GM23338 (cell line): ENCODE results near the gene CPA3. TPM values are rescaled to one million over a fixed set of nuclear protein-coding genes. Genes with fewer than 3 reads are reported as not detected.
A peak's percentile ranks its signal among the peaks of the same experiment; 100 is the strongest.

Experiments
- ATAC-seq: fragments of 200-7000 bp; cut with Tn5 transposase; 3 replicates; pipeline ENCODE4 v1.9.1; 2020
- DNase-seq: peaks from one replicate; pipeline ENCODE4 v3.0.0-alpha.2; 2015; ENCODE audit warnings: low spot score
- H2AFZ ChIP-seq: fragments of 200-600 bp; sonication (generic); 2 replicates; pipeline ENCODE4 v1.8.0; 2016; ENCODE audit warnings: antibody characterized with exemption, mild to moderate bottlenecking, moderate library complexity
- H3F3A ChIP-seq: fragments of 200-600 bp; sonication (generic); replicated peaks from 2 replicates; pipeline ENCODE4 v1.8.0; 2017; ENCODE audit warnings: antibody characterized with exemption, mixed run types, low read depth
- H3K27ac ChIP-seq: fragments of 200-600 bp; sonication (generic); 2 replicates; pipeline ENCODE4 v1.6.1; 2016; ENCODE audit warnings: low read depth
- H3K27me3 ChIP-seq: fragments of 200-600 bp; sonication (generic); 2 replicates; pipeline ENCODE4 v1.8.0; 2016; ENCODE audit warnings: mild to moderate bottlenecking, mixed run types, moderate library complexity; ENCODE audit not compliant: insufficient read depth
- H3K36me3 ChIP-seq: fragments of 200-600 bp; sonication (generic); 2 replicates; pipeline ENCODE4 v1.8.0; 2016; ENCODE audit warnings: mild to moderate bottlenecking; ENCODE audit not compliant: insufficient read depth
- H3K4me1 ChIP-seq: fragments of 200-600 bp; sonication (generic); 2 replicates; pipeline ENCODE4 v1.8.0; 2016; ENCODE audit warnings: mild to moderate bottlenecking, moderate library complexity; ENCODE audit not compliant: insufficient read depth
- H3K4me2 ChIP-seq: fragments of 200-600 bp; sonication (generic); 2 replicates; pipeline ENCODE4 v1.7.1; 2017; ENCODE audit warnings: mixed run types
- H3K4me3 ChIP-seq: fragments of 200-600 bp; sonication (generic); 2 replicates; pipeline ENCODE4 v1.6.1; 2016; ENCODE audit warnings: mixed run types
- H3K79me2 ChIP-seq: fragments of 200-600 bp; sonication (generic); replicated peaks from 2 replicates; pipeline ENCODE4 v1.8.0; 2017; ENCODE audit warnings: mild to moderate bottlenecking; ENCODE audit not compliant: insufficient read depth
- H3K9me2 ChIP-seq: fragments of 200-600 bp; sonication (generic); 2 replicates; pipeline ENCODE4 v1.8.0; 2017; ENCODE audit not compliant: insufficient read depth
- H4K20me1 ChIP-seq: fragments of 200-600 bp; sonication (generic); replicated peaks from 2 replicates; pipeline ENCODE4 v1.8.0; 2017; ENCODE audit warnings: mild to moderate bottlenecking; ENCODE audit not compliant: insufficient read depth
- H3K27ac Mint-ChIP-seq: 2 replicates; pipeline ENCODE4 v1.8.0; 2020; ENCODE audit warnings: inconsistent platforms, mild to moderate bottlenecking, moderate library complexity, mixed read lengths
- H3K27me3 Mint-ChIP-seq: 3 replicates; pipeline ENCODE4 v1.8.0; 2022; ENCODE audit warnings: low read depth, mild to moderate bottlenecking, moderate library complexity, mixed read lengths, inconsistent platforms; ENCODE audit not compliant: insufficient read depth, poor library complexity
- H3K36me3 Mint-ChIP-seq: 3 replicates; pipeline ENCODE4 v1.8.0; 2021; ENCODE audit warnings: low read depth, mild to moderate bottlenecking, inconsistent platforms, moderate library complexity, mixed read lengths
- H3K4me1 Mint-ChIP-seq: 3 replicates; pipeline ENCODE4 v1.8.0; 2020; ENCODE audit warnings: mild to moderate bottlenecking, inconsistent platforms, mixed read lengths
- H3K4me3 Mint-ChIP-seq: 3 replicates; pipeline ENCODE4 v1.8.0; 2021; ENCODE audit warnings: moderate library complexity, mild to moderate bottlenecking, inconsistent platforms, mixed read lengths
- H3K9me3 Mint-ChIP-seq: 3 replicates; pipeline ENCODE4 v1.8.0; 2020; ENCODE audit warnings: moderate library complexity, mild to moderate bottlenecking, inconsistent platforms, mixed read lengths
- CREB1 ChIP-seq: fragments of 250-450 bp; sonication (Bioruptor Pico); IDR thresholded peaks from 2 replicates; pipeline ENCODE4 v1.5.0; 2020; ENCODE audit warnings: low read depth, mild to moderate bottlenecking, moderate library complexity
- EZH2phosphoT487 ChIP-seq: fragments of 200-600 bp; sonication (generic); IDR thresholded peaks from one replicate; pipeline ENCODE4 v1.8.1; 2018; ENCODE audit warnings: antibody characterized with exemption; ENCODE audit not compliant: unreplicated experiment
- JUNB ChIP-seq: IDR thresholded peaks from one replicate; pipeline ENCODE4 v1.6.1; 2016; ENCODE audit warnings: antibody characterized with exemption; ENCODE audit not compliant: unreplicated experiment
- NANOG ChIP-seq: IDR thresholded peaks from 2 replicates; pipeline ENCODE4 v1.6.1; 2016; ENCODE audit warnings: antibody characterized with exemption, borderline replicate concordance
- POLR2AphosphoS5 ChIP-seq: IDR thresholded peaks from 2 replicates; pipeline ENCODE4 v1.6.1; 2016; ENCODE audit warnings: antibody characterized with exemption, low read depth
- STAT1 ChIP-seq: IDR thresholded peaks from one replicate; pipeline ENCODE4 v1.6.1; 2016; ENCODE audit warnings: antibody characterized with exemption; ENCODE audit not compliant: unreplicated experiment
- ZNF114 ChIP-seq: fragments of 250-450 bp; sonication (Bioruptor Pico); IDR thresholded peaks from 2 replicates; pipeline ENCODE4 v1.5.0; 2020; ENCODE audit warnings: mild to moderate bottlenecking, moderate library complexity
- polyA plus RNA-seq: library from polyadenylated mRNA; unstranded; fragments of >200 nt; fragmentation: Nextera tagmentation; extraction: Ambion mirVana; gene quantifications from 2 replicates; pipeline ENCODE4 v1.2.1, GENCODE V29; 2016
- total RNA-seq: library from RNA; depleted of rRNA; stranded (reverse); fragments of >200 nt; shearing (Covaris generic); gene quantifications from 2 replicates; pipeline ENCODE4 v1.2.3, GENCODE V29; 2014
- TF ChIP-seq, protein P1 (sequence below): fragments of 250-450 bp; sonication (Bioruptor Pico); IDR thresholded peaks from 2 replicates; pipeline ENCODE4 v1.5.0; 2020; ENCODE audit warnings: mild to moderate bottlenecking, moderate library complexity

Gene CPA3
- total and polyA plus RNA-seq, 2 experiments from 2014 or later, result not detected

DNA sequence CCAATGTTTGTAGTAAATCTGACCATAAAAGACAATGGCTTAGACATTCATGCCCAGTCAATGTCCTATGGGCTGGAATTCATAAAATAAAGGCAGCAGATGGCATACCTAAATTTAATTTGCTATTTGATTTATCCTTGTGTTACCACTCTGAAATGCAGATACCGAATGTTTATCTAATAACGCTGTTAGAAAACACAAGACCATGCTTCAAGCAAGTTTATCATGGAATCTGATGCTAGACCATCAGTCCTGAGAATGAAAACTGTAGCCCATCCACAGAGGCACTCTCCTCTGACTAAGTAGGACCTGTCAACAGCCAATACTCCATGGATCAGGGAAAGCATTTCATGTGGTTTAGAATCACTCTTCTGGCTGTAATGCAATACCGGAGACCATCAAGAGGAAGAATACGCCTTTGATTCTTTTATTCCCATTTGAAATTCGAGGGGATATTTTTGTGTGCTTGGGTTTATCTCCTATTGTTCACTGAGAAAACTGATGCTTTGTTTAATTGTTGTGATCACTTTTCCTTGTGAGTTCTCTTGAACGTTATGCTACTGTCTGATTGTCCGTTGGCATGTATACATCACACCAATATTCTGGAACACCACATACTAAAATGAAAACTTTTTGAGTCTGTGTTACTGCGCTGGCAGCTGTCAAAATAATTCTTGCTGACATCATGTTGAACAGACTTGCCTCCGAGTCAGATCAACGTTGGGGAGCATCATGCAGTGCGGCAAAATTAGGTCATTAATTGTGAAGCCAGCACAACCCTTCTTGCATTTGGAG lies 49.6 kb upstream of the CPA3 start:
- no peaks in the 10 kb centered on the region for H3K27me3 ChIP-seq
- Mint-ChIP-seq H3K9me3 (peaks cover 3% of the 10 kb centered on the region; the same call in 2 of the 3 replicates), H3K4me1 (peaks cover 9% of the 10 kb centered on the region), H3K27me3 (peaks cover 5% of the 10 kb centered on the region), H3K27ac (no peak overlapping the region), H3K4me3 (no peak overlapping the region), H3K36me3 (no peaks in the 10 kb centered on the region)
- H3K27ac ChIP-seq, result no peak overlapping the region
- no peaks in the 10 kb centered on the region for H3K79me2 ChIP-seq
- H2AFZ ChIP-seq, result peak overlapping the region; percentile 66; the same call in 1 of the 2 replicates
- H3K36me3 ChIP-seq, result no peaks in the 10 kb centered on the region
- no peaks in the 10 kb centered on the region for H3F3A ChIP-seq
- TF ChIP-seq CREB1 (CRISPR knock-in tag) (no peak), POLR2AphosphoS5 (no peak), ZNF114 (CRISPR knock-in tag) (no peak), STAT1 (no peak)
- TF ChIP-seq, protein P1, sequence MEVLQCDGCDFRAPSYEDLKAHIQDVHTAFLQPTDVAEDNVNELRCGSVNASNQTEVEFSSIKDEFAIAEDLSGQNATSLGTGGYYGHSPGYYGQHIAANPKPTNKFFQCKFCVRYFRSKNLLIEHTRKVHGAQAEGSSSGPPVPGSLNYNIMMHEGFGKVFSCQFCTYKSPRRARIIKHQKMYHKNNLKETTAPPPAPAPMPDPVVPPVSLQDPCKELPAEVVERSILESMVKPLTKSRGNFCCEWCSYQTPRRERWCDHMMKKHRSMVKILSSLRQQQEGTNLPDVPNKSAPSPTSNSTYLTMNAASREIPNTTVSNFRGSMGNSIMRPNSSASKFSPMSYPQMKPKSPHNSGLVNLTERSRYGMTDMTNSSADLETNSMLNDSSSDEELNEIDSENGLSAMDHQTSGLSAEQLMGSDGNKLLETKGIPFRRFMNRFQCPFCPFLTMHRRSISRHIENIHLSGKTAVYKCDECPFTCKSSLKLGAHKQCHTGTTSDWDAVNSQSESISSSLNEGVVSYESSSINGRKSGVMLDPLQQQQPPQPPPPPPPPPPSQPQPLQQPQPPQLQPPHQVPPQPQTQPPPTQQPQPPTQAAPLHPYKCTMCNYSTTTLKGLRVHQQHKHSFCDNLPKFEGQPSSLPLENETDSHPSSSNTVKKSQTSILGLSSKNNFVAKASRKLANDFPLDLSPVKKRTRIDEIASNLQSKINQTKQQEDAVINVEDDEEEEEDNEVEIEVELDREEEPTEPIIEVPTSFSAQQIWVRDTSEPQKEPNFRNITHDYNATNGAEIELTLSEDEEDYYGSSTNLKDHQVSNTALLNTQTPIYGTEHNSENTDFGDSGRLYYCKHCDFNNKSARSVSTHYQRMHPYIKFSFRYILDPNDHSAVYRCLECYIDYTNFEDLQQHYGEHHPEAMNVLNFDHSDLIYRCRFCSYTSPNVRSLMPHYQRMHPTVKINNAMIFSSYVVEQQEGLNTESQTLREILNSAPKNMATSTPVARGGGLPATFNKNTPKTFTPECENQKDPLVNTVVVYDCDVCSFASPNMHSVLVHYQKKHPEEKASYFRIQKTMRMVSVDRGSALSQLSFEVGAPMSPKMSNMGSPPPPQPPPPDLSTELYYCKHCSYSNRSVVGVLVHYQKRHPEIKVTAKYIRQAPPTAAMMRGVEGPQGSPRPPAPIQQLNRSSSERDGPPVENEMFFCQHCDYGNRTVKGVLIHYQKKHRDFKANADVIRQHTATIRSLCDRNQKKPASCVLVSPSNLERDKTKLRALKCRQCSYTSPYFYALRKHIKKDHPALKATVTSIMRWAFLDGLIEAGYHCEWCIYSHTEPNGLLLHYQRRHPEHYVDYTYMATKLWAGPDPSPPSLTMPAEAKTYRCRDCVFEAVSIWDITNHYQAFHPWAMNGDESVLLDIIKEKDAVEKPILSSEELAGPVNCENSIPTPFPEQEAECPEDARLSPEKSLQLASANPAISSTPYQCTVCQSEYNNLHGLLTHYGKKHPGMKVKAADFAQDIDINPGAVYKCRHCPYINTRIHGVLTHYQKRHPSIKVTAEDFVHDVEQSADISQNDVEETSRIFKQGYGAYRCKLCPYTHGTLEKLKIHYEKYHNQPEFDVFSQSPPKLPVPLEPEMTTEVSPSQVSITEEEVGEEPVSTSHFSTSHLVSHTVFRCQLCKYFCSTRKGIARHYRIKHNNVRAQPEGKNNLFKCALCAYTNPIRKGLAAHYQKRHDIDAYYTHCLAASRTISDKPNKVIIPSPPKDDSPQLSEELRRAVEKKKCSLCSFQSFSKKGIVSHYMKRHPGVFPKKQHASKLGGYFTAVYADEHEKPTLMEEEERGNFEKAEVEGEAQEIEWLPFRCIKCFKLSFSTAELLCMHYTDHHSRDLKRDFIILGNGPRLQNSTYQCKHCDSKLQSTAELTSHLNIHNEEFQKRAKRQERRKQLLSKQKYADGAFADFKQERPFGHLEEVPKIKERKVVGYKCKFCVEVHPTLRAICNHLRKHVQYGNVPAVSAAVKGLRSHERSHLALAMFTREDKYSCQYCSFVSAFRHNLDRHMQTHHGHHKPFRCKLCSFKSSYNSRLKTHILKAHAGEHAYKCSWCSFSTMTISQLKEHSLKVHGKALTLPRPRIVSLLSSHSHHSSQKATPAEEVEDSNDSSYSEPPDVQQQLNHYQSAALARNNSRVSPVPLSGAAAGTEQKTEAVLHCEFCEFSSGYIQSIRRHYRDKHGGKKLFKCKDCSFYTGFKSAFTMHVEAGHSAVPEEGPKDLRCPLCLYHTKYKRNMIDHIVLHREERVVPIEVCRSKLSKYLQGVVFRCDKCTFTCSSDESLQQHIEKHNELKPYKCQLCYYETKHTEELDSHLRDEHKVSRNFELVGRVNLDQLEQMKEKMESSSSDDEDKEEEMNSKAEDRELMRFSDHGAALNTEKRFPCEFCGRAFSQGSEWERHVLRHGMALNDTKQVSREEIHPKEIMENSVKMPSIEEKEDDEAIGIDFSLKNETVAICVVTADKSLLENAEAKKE, result no peak
- no peaks in the 10 kb centered on the region for H3K9me2 ChIP-seq
- no peak overlapping the region for H3K4me3 ChIP-seq
- no peaks in the 10 kb centered on the region for H4K20me1 ChIP-seq
- DNase-seq, result no peak
- H3K4me1 ChIP-seq, result peaks cover 9% of the 10 kb centered on the region
- no peak for ATAC-seq
- no peak overlapping the region for H3K4me2 ChIP-seq

DNA sequence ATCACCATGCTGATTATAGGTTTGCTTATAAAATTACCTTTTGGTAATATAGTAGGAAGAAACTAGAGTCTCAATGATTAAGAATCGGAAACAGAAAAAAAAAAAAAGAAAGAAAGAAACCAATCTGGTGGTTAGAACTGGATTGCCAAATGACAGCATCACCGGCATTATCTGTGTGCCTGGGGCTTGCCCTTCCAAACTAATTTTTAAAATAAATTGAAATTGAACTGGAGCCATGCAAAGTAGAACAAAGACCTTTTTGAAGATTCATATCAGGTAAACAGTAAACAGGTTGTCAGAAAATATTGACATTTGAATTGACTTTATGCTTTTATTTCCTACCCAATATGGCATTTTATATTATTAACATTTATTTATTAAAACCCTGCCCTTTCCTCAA lies 48.7 kb upstream of the CPA3 start:
- ATAC-seq (no peak), DNase-seq (no peak)
- no peaks in the 10 kb centered on the region for H3K9me2 ChIP-seq
- H3K9me3 Mint-ChIP-seq, result no peaks in the 10 kb centered on the region; the same call in 2 of the 3 replicates
- peaks cover 3% of the 10 kb centered on the region for H3K27me3 Mint-ChIP-seq
- H3K36me3 ChIP-seq, result no peaks in the 10 kb centered on the region
- no peaks in the 10 kb centered on the region for H4K20me1 ChIP-seq
- H3K4me1 Mint-ChIP-seq, result peaks cover 17% of the 10 kb centered on the region
- TF ChIP-seq EZH2phosphoT487 (no peak), NANOG (no peak), POLR2AphosphoS5 (no peak), JUNB (no peak)
- H3K4me3 Mint-ChIP-seq, result no peak overlapping the region
- H3K4me3 ChIP-seq, result no peak overlapping the region
- no peaks in the 10 kb centered on the region for H3K27me3 ChIP-seq
- H3F3A ChIP-seq, result no peaks in the 10 kb centered on the region
- H3K4me2 ChIP-seq, result no peak overlapping the region
- no peak overlapping the region for H2AFZ ChIP-seq
- H3K27ac Mint-ChIP-seq, result no peak overlapping the region
- H3K79me2 ChIP-seq, result no peaks in the 10 kb centered on the region
- peaks cover 16% of the 10 kb centered on the region for H3K4me1 ChIP-seq
- H3K27ac ChIP-seq, result no peak overlapping the region
- no peaks in the 10 kb centered on the region for H3K36me3 Mint-ChIP-seq
